Uterus (tissue), 2 donors: ENCODE measurements around the gene KIF26B.

Experiments used
- POLR2A ChIP-seq, 2 donors: fragments of 450-650 bp; IDR thresholded peaks; one replicate each; pipeline ENCODE4 v1.6.1; 2016; ENCODE audit warnings: antibody characterized with exemption in 2 of 2, mild to moderate bottlenecking in 1 of 2, moderate library complexity in 1 of 2
- TF ChIP-seq, protein P1 (sequence below), 4 experiments: fragments of 200-600 bp in 2 of 4; fragments of 450-650 bp in 2 of 4; sonication (generic) in 2 of 4; IDR thresholded peaks; one replicate each; pipeline ENCODE4 v1.5.1; 2016 to 2019; ENCODE audit warnings: antibody characterized with exemption in 4 of 4, mild to moderate bottlenecking in 2 of 4, moderate library complexity in 1 of 4

DNA sequence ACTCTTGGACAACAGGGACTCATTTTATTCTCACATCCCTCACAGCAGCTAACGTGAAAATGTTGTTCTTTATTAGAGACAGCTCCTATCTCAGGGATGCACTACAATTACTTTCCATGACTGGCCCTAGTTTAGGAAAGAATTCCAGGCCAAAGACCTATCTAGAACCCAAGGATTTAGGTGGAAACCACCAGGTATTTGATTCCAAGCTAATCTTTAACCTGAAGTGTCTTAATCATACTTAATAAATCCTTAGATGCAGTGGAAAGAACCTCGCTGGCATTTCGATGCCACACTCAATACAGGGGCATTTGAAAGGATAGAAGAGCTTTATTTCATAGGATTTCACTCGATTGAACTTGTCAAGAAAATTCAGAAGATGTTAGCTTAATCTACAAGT is 218.3 kb downstream of the KIF26B start:
- TF ChIP-seq, protein P1, sequence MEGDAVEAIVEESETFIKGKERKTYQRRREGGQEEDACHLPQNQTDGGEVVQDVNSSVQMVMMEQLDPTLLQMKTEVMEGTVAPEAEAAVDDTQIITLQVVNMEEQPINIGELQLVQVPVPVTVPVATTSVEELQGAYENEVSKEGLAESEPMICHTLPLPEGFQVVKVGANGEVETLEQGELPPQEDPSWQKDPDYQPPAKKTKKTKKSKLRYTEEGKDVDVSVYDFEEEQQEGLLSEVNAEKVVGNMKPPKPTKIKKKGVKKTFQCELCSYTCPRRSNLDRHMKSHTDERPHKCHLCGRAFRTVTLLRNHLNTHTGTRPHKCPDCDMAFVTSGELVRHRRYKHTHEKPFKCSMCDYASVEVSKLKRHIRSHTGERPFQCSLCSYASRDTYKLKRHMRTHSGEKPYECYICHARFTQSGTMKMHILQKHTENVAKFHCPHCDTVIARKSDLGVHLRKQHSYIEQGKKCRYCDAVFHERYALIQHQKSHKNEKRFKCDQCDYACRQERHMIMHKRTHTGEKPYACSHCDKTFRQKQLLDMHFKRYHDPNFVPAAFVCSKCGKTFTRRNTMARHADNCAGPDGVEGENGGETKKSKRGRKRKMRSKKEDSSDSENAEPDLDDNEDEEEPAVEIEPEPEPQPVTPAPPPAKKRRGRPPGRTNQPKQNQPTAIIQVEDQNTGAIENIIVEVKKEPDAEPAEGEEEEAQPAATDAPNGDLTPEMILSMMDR (IDR thresholded peaks at IDR 0.05): no peak
- no peak for TF ChIP-seq POLR2A (IDR thresholded peaks at IDR 0.05)
